A549 treated with Hydrocortisone at 1 μM for 4 hours (cell line): ENCODE measurements around the gene NUTM2B. TPM values are rescaled to one million over a fixed set of nuclear protein-coding genes. Genes with fewer than 3 reads are reported as not detected.

Experiments used
- total RNA-seq: library from RNA; stranded (reverse); fragments of 200-300 nt; extraction: Qiagen RNA extraction; gene quantifications from 5 replicates; pipeline ENCODE4 v1.2.3, GENCODE V29; 2022

Gene NUTM2B, protein sequence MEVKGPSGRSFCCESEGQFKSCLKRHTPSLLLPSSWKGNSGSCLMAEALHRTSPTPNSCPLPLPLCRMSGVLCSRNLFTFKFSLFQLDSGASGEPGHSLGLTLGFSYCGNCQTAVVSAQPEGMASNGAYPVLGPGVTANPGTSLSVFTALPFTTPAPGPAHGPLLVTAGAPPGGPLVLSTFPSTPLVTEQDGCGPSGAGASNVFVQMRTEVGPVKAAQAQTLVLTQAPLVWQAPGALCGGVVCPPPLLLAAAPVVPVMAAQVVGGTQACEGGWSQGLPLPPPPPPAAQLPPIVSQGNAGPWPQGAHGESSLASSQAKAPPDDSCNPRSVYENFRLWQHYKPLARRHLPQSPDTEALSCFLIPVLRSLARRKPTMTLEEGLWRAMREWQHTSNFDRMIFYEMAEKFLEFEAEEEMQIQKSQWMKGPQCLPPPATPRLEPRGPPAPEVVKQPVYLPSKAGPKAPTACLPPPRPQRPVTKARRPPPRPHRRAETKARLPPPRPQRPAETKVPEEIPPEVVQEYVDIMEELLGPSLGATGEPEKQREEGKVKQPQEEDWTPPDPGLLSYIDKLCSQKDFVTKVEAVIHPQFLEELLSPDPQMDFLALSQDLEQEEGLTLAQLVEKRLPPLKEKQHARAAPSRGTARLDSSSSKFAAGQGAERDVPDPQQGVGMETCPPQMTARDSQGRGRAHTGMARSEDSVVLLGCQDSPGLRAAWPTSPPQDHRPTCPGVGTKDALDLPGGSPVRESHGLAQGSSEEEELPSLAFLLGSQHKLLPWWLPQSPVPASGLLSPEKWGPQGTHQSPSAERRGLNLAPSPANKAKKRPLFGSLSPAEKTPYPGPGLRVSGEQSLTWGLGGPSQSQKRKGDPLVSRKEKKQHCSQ
- total RNA-seq, result 0.17 to 0.52 TPM (median 0.36 TPM) in 5 replicates

DNA sequence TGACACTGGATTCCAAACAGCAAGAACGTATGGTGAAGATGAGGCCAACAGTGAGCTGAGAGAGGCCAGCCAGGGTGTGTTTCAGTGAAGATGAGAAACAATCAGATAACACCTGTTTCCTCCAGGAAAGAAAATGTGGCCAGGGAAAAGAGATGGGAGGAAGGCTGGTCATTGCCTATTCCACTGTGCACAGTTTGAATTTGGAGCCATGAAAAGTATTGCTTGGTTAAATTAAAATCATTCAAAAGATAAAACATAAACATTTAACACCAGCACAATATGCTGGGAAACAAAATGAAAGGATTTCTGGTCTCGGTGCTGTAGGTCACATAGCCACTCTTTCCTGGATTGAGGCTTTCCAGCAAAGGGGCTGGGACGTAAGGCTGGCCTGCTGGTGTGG, at the start of gene NUTM2B:
Gene NUTM2B (plus strand): TSS at position 301 of the 400 bp plus-strand sequence. CDS start 383 bp downstream, outside the sequence.

Other genes starting within 250 kb of the NUTM2B start
- gene EIF5AL1, start 190.7 kb upstream of the NUTM2B start, total RNA-seq, result 1.9 to 3.4 TPM (median 2.3 TPM) in 5 replicates
- not detected in 5 replicates for gene SFTPA2, start 142.8 kb upstream of the NUTM2B start, total RNA-seq
- not detected in 5 replicates for gene SFTPA1, start 92.3 kb upstream of the NUTM2B start, total RNA-seq
- 0.30 to 0.47 TPM (median 0.38 TPM) in 5 replicates for gene NUTM2E, start 123.5 kb downstream of the NUTM2B start, total RNA-seq
- 0.23 to 0.33 TPM (median 0.24 TPM) in 5 replicates for gene SFTPD, start 245.9 kb downstream of the NUTM2B start, total RNA-seq